Spleen (tissue), 7 donors: ENCODE measurements around the gene CSF3R.

Source experiments
- POLR2A ChIP-seq, 3 donors: fragments of 450-650 bp; IDR thresholded peaks; one replicate each; pipeline ENCODE4 v1.5.1; 2017; ENCODE audit warnings: antibody characterized with exemption in 3 of 3, mild to moderate bottlenecking in 1 of 3
- POLR2AphosphoS5 ChIP-seq, 3 donors: sonication (generic); formaldehyde crosslinking; IDR thresholded peaks; one replicate each; pipeline ENCODE4 v1.5.1; 2017; ENCODE audit warnings: antibody characterized with exemption in 3 of 3
- TF ChIP-seq, protein P1 (sequence below), 11 experiments: fragments of 200-600 bp in 7 of 11; fragments of 450-650 bp in 4 of 11; sonication (generic) in 4 of 11; IDR thresholded peaks in 8 of 11; conservative IDR thresholded peaks in 3 of 11; 1 replicate in 7 of 11; 2 replicates in 4 of 11; pipeline versions ENCODE4 v1.4.0 to v1.8.0; 2016 to 2021; ENCODE audit warnings: antibody characterized with exemption in 11 of 11, inconsistent platforms in 4 of 11, mild to moderate bottlenecking in 1 of 11
- donor health status: DM: no; HTN: no; CAD: no; lungs with moderate emphysema.
- donor health status: DM: no; HTN: no; CAD: no.
- donor health status: DM: no; HTN: no; CAD: no.

DNA sequence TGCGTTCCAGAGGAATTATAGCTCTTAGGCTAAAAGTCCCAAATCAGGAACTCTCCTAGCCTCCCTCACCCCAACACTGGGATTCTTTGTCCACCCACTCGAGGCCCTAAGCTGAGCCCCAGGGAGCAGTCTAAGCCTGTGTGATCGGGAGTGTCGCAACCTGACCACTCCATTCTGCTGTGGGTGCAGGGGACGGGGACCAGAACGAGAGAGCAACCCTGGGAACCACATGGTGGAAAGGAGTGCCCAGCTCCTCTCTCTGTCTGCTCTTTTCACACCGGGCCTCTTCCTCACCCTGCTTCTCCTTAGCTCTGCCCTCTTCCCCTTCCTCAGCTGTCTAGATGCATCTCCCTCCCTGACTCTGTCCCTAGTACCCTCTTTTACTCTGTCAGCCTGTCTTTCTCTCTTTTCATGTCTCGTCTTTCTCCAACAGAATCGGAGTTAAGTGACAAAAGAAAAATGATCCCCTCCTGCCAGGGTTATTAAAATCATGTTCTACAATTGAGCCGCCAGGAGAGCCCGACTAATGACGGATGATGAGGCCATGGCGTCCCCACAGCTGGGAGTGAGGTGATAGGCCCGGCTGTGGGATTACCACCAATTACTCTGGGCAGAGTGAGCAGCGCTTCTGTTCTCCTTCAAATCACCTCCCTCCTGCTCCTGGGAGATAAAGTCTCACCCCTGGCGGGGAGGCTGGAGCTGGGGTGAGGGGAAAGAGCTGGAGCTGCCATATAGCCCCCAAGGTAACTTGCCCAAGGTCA is 34.5 kb upstream of the CSF3R start:
- TF ChIP-seq POLR2AphosphoS5 (IDR thresholded peaks at IDR 0.05) = no peak
- TF ChIP-seq, protein P1, sequence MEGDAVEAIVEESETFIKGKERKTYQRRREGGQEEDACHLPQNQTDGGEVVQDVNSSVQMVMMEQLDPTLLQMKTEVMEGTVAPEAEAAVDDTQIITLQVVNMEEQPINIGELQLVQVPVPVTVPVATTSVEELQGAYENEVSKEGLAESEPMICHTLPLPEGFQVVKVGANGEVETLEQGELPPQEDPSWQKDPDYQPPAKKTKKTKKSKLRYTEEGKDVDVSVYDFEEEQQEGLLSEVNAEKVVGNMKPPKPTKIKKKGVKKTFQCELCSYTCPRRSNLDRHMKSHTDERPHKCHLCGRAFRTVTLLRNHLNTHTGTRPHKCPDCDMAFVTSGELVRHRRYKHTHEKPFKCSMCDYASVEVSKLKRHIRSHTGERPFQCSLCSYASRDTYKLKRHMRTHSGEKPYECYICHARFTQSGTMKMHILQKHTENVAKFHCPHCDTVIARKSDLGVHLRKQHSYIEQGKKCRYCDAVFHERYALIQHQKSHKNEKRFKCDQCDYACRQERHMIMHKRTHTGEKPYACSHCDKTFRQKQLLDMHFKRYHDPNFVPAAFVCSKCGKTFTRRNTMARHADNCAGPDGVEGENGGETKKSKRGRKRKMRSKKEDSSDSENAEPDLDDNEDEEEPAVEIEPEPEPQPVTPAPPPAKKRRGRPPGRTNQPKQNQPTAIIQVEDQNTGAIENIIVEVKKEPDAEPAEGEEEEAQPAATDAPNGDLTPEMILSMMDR (IDR thresholded peaks at IDR 0.05 in 8 of 11, conservative IDR thresholded peaks at IDR 0.05 in 3 of 11) = no peak
- TF ChIP-seq POLR2A (IDR thresholded peaks at IDR 0.05) = no peak
